SK-N-SH (cell line): ENCODE results near the gene PDE10A. TPM values are rescaled to one million over a fixed set of nuclear protein-coding genes. Genes with fewer than 3 reads are reported as not detected.

Experiments
- CTCF ChIA-PET: fragments of 300-600, 350-600 bp; formaldehyde crosslinking; extraction: SDS; loops from one replicate; lab custom pipeline; 2021; lab: Yijun Ruan, JAX
- POLR2A ChIA-PET: fragments of 350-600 bp; sonication (Branson Sonifier 250); formaldehyde crosslinking; extraction: SDS; loops from one replicate; lab custom pipeline; 2020; ENCODE audit warnings: antibody characterized with exemption, inconsistent platforms; lab: Yijun Ruan, JAX
- DNase-seq: peaks from one replicate; pipeline ENCODE4 v3.0.0; 2012
- H2AFZ ChIP-seq: fragments of 200-600 bp; sonication (generic); 2 replicates; pipeline ENCODE4 v1.8.1; 2016; ENCODE audit warnings: antibody characterized with exemption, mild to moderate bottlenecking, low read depth
- H3F3A ChIP-seq: fragments of 200-600 bp; sonication (generic); replicated peaks from 2 replicates; pipeline ENCODE3; 2016; ENCODE audit warnings: antibody characterized with exemption, mild to moderate bottlenecking; ENCODE audit not compliant: insufficient read depth
- H3K27ac ChIP-seq, 2 experiments: fragments of 200-500 bp in 1 of 2; fragments of 200-600 bp in 1 of 2; sonication (Bioruptor generic) in 1 of 2; sonication (generic), shearing (Covaris generic) in 1 of 2; 2 replicates each; pipeline versions ENCODE4 v1.5.1 to v1.6.1; 2014 to 2016; ENCODE audit warnings: low read depth in 2 of 2, inconsistent platforms in 1 of 2, low read length in 1 of 2, mild to moderate bottlenecking in 1 of 2, mixed read lengths in 1 of 2
- H3K27me3 ChIP-seq: fragments of 200-600 bp; sonication (generic), shearing (Covaris generic); 2 replicates; pipeline ENCODE4 v1.6.1; 2016; ENCODE audit warnings: mixed run types; ENCODE audit not compliant: insufficient read depth
- H3K36me3 ChIP-seq, 2 experiments: fragments of 200-500 bp in 1 of 2; fragments of 200-600 bp in 1 of 2; sonication (Bioruptor generic) in 1 of 2; sonication (generic) in 1 of 2; replicated peaks in 1 of 2; 2 replicates each; pipeline versions ENCODE3 to v1.5.1; 2014 to 2016; ENCODE audit warnings: low read length in 1 of 2, mild to moderate bottlenecking in 1 of 2; ENCODE audit not compliant: insufficient read depth in 2 of 2, control insufficient read depth in 1 of 2
- H3K4me1 ChIP-seq, 2 experiments: fragments of 200-500 bp in 1 of 2; fragments of 200-600 bp in 1 of 2; sonication (Bioruptor generic) in 1 of 2; sonication (generic), shearing (Covaris generic) in 1 of 2; 2 replicates each; pipeline versions ENCODE4 v1.5.1 to v1.6.1; 2014 to 2016; ENCODE audit warnings: low read depth in 1 of 2, low read length in 1 of 2, mixed run types in 1 of 2; ENCODE audit not compliant: insufficient read depth in 2 of 2, control insufficient read depth in 1 of 2
- H3K4me2 ChIP-seq: fragments of 200-600 bp; sonication (generic), shearing (Covaris generic); 2 replicates; pipeline ENCODE4 v1.6.1; 2017; ENCODE audit warnings: mixed run types
- H3K4me3 ChIP-seq, 2 experiments: fragments of 200-500 bp in 1 of 2; fragments of 200-600 bp in 1 of 2; sonication (Bioruptor generic) in 1 of 2; sonication (generic), shearing (Covaris generic) in 1 of 2; 2 replicates each; pipeline versions ENCODE4 v1.5.1 to v1.8.1; 2014 to 2016; ENCODE audit warnings: low read depth in 2 of 2, inconsistent platforms in 1 of 2, low read length in 1 of 2, mild to moderate bottlenecking in 1 of 2, mixed read lengths in 1 of 2, moderate library complexity in 1 of 2
- H3K79me2 ChIP-seq: fragments of 200-600 bp; sonication (generic); 2 replicates; pipeline ENCODE4 v1.8.1; 2017; ENCODE audit warnings: mild to moderate bottlenecking; ENCODE audit not compliant: insufficient read depth
- H3K9ac ChIP-seq: fragments of 200-600 bp; sonication (generic); 2 replicates; pipeline ENCODE4 v1.6.1; 2017; ENCODE audit warnings: mixed run types
- H3K9me2 ChIP-seq: fragments of 200-600 bp; sonication (generic); 2 replicates; pipeline ENCODE4 v1.6.1; 2017; ENCODE audit warnings: mixed run types
- H3K9me3 ChIP-seq: fragments of 200-600 bp; sonication (generic); 2 replicates; pipeline ENCODE4 v1.6.1; 2017; ENCODE audit warnings: mixed run types, mild to moderate bottlenecking, moderate library complexity
- H4K20me1 ChIP-seq: fragments of 200-600 bp; sonication (generic); 2 replicates; pipeline ENCODE4 v1.6.1; 2017; ENCODE audit warnings: mild to moderate bottlenecking, mixed run types; ENCODE audit not compliant: insufficient read depth
- CHD2 ChIP-seq: fragments of 150-350 bp; IDR thresholded peaks from 2 replicates; pipeline ENCODE4 v1.6.1; 2018; ENCODE audit warnings: low read length; ENCODE audit not compliant: partially characterized antibody
- EZH2phosphoT487 ChIP-seq: fragments of 200-600 bp; sonication (generic); IDR thresholded peaks from 2 replicates; pipeline ENCODE4 v1.6.1; 2017; ENCODE audit warnings: low read depth, mixed run types, mild to moderate bottlenecking, antibody characterized with exemption, moderate library complexity, borderline replicate concordance
- FOSL2 ChIP-seq: IDR thresholded peaks from 2 replicates; pipeline ENCODE4 v1.4.0; 2012; ENCODE audit warnings: low read depth, mild to moderate bottlenecking, moderate library complexity, borderline replicate concordance
- FOXJ3 ChIP-seq: sonication (generic); formaldehyde crosslinking; IDR thresholded peaks from 2 replicates; pipeline ENCODE4 v1.5.1; 2020; ENCODE audit warnings: mild to moderate bottlenecking, missing genetic modification reagents
- FOXM1 ChIP-seq: IDR thresholded peaks from 2 replicates; pipeline ENCODE4 v1.4.0; 2012; ENCODE audit warnings: low read depth, mild to moderate bottlenecking
- GABPA ChIP-seq: IDR thresholded peaks from 2 replicates; pipeline ENCODE4 v1.4.0; 2012; ENCODE audit warnings: low read depth, mild to moderate bottlenecking
- GATA2 ChIP-seq: sonication (generic); formaldehyde crosslinking; IDR thresholded peaks from 2 replicates; pipeline ENCODE4 v1.5.0; 2020; ENCODE audit warnings: mild to moderate bottlenecking, missing genetic modification reagents
- IRF3 ChIP-seq: fragments of 150-350 bp; IDR thresholded peaks from 2 replicates; pipeline ENCODE4 v1.6.1; 2016; ENCODE audit warnings: mild to moderate bottlenecking, low read depth, low read length
- NRF1 ChIP-seq: IDR thresholded peaks from 2 replicates; pipeline ENCODE4 v1.6.1; 2012; ENCODE audit warnings: low read depth, mild to moderate bottlenecking, low read length
- RAD21 ChIP-seq: IDR thresholded peaks from 2 replicates; pipeline ENCODE4 v1.6.1; 2012; ENCODE audit warnings: mild to moderate bottlenecking, low read length
- RCOR1 ChIP-seq: fragments of 150-350 bp; IDR thresholded peaks from 2 replicates; pipeline ENCODE4 v1.6.1; 2017; ENCODE audit warnings: antibody characterized with exemption, low read length
- RXRA ChIP-seq: IDR thresholded peaks from 2 replicates; pipeline ENCODE4 v1.4.0; 2012; ENCODE audit warnings: low read depth, mild to moderate bottlenecking, borderline replicate concordance
- SIN3A ChIP-seq: IDR thresholded peaks from 2 replicates; pipeline ENCODE4 v1.6.1; 2012; ENCODE audit warnings: low read depth, mild to moderate bottlenecking, low read length, moderate library complexity, borderline replicate concordance
- TCF12 ChIP-seq: IDR thresholded peaks from 2 replicates; pipeline ENCODE4 v1.4.0; 2012
- YY1 ChIP-seq: IDR thresholded peaks from 2 replicates; pipeline ENCODE4 v1.4.0; 2012; ENCODE audit warnings: low read depth, mild to moderate bottlenecking
- WGBS: methylation state at CpG from one replicate; pipeline ENCODE4 v1.1.6; 2017; ENCODE audit warnings: low lambda C conversion rate; 5-methylcytosine and 5-hydroxymethylcytosine counted together
- polyA plus RNA-seq, 3 experiments: library from polyadenylated mRNA; depleted of rRNA; stranded (reverse); fragments of >200 nt; gene quantifications; 2 replicates each; pipeline ENCODE4 v1.2.3, GENCODE V29; 2012
- TF ChIP-seq, protein P1 (sequence below): IDR thresholded peaks from 2 replicates; pipeline ENCODE4 v1.4.0; 2012; ENCODE audit warnings: low read depth, borderline replicate concordance

PDE10A gene
- polyA plus RNA-seq, 1 of the 3 experiments (the other 2 are of a cell fraction), result 0.43 TPM

DNA sequence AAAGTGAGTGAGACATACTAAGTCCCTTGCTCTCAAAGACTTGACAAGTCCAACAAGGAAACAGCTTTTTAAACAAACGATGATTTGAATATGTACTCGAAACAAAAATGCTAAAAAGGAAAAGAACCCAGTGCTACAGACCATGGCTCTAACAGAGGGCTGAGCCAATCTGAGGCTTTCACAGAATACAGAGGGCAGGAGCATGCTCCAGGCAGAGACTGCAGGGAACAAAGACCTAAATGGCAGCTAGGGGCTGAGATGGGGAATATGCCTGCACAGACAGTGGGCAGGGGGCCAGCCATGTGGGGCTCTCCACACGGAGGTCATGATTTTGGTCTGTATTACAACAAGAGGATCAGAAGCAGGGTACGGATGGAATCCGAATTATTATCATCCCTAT is 322.5 kb downstream of the PDE10A start:
- Histone ChIP-seq H3K4me1 (no peaks in the 10 kb centered on the region), H3K79me2 (no peaks in the 10 kb centered on the region), H3K4me2 (no peak overlapping the region), H3K27ac (no peak overlapping the region), H3K9me2 (no peaks in the 10 kb centered on the region), H3F3A (no peaks in the 10 kb centered on the region), H3K4me3 (no peak overlapping the region), H3K9me3 (no peaks in the 10 kb centered on the region), H4K20me1 (no peaks in the 10 kb centered on the region), H3K27me3 (no peaks in the 10 kb centered on the region), H3K9ac (no peak overlapping the region), H3K36me3 (no peaks in the 10 kb centered on the region), H2AFZ (no peak overlapping the region)
- POLR2A ChIA-PET, result no interaction called here
- DNase-seq, result no peak
- CTCF ChIA-PET, result interaction anchor here (0.8 kb wide), 1 partner anchor 509 kb away, joined by 3 read pairs; no protein-coding TSS in a partner anchor
- TF ChIP-seq YY1 (no peak), GABPA (no peak), FOSL2 (no peak), SIN3A (no peak), IRF3 (no peak), CHD2 (no peak), FOXM1 (no peak)
- WGBS, result 43% methylated on average over 5 of the region's 5 CpGs

DNA sequence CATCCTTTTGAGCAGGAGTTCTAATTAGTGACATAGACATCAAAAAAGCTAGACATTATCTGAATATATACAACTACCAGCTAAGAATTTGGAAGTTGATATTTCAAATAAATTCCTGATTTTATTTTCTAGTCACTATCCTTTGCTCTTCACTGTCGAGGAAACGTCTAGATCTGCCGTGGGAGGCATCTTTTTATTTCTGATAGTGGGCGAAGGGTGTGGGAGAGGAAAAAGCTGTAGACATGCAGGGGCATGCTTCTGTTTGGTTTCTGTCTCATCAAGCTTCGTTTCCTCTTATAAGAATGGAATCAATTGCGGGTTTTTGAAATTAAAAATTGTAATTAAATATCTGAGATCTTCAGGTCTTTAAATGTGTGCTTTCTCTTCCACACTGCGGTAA is 337.4 kb downstream of the PDE10A start:
- no peaks in the 10 kb centered on the region for H3F3A ChIP-seq
- no peaks in the 10 kb centered on the region for H3K27me3 ChIP-seq
- TF ChIP-seq EZH2phosphoT487 (no peak), RAD21 (no peak), RCOR1 (no peak), TCF12 (no peak), GABPA (no peak), IRF3 (no peak), RXRA (no peak), NRF1 (no peak), FOXJ3 (CRISPR knock-in tag) (no peak), GATA2 (CRISPR knock-in tag) (no peak)
- TF ChIP-seq, protein P1, sequence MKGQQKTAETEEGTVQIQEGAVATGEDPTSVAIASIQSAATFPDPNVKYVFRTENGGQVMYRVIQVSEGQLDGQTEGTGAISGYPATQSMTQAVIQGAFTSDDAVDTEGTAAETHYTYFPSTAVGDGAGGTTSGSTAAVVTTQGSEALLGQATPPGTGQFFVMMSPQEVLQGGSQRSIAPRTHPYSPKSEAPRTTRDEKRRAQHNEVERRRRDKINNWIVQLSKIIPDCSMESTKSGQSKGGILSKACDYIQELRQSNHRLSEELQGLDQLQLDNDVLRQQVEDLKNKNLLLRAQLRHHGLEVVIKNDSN, result no peak
- no peaks in the 10 kb centered on the region for H3K4me1 ChIP-seq
- no peak for DNase-seq
- H3K4me3 ChIP-seq, result no peak overlapping the region
- H3K9me3 ChIP-seq, result no peaks in the 10 kb centered on the region
- no peak overlapping the region for H2AFZ ChIP-seq
- POLR2A ChIA-PET, result no interaction called here
- 49% methylated on average over 7 of the region's 7 CpGs for WGBS
- H4K20me1 ChIP-seq, result no peaks in the 10 kb centered on the region
- H3K79me2 ChIP-seq, result no peaks in the 10 kb centered on the region
- H3K9me2 ChIP-seq, result no peaks in the 10 kb centered on the region
- CTCF ChIA-PET, result no interaction called here
- H3K4me2 ChIP-seq, result no peak overlapping the region
- H3K9ac ChIP-seq, result no peak overlapping the region
- H3K27ac ChIP-seq, result no peak overlapping the region
- H3K36me3 ChIP-seq, result no peaks in the 10 kb centered on the region
